ENCODE results near the gene TAF5L.
A peak's percentile ranks its signal among the peaks of the same experiment; 100 is the strongest.
"Not testable (repeated sequence)": the region's sequence is repeated elsewhere in the genome, so short reads cannot be mapped to it uniquely, and the experiment has no call there.

TAF5L gene

GRCh38 chr1:229641306-229641705, 15.4 kb upstream of the TAF5L start:
- DNase-seq: no peak

DNA sequence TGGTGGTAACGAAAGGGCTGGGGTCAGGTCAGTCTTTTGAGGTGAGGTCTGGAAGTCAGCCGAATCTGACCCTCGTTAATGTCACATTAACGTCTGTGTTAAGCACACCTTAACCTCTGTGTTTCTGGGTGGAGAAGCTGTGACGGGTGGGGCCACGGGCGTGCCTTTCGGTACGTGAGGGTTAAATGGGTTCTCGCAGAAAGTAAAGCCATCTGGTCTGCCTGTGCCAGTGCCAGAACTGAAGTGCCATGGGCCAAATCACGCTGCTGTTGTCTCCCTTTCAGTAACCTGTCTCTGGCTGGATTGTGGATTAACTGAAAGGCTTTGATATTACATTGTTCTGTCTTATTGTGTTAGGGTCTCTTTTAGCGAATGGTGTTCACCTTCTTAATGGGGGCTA, 14.5 kb upstream of the TAF5L start:
- no peak for DNase-seq

DNA sequence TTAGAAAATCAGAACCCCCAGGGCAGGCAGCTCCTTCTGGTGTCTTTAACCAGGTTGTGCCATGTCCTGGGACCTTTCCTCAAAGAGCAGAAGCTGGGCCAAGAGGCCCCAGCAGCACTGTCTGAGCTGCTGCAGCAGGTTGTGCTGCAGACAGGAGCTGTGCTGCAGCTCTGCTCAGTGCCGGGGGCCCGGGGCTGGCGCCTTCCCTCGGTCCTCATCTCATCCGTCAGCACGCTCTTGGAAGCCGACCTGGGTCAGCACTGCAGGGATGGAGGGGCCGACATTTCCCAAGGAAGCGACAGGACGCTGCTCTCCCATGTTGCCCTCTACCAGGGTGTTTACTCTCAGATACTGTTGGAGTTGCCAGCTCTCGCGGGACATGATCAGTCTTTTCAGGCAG, 11.8 kb upstream of the TAF5L start:
- no peak for DNase-seq

DNA sequence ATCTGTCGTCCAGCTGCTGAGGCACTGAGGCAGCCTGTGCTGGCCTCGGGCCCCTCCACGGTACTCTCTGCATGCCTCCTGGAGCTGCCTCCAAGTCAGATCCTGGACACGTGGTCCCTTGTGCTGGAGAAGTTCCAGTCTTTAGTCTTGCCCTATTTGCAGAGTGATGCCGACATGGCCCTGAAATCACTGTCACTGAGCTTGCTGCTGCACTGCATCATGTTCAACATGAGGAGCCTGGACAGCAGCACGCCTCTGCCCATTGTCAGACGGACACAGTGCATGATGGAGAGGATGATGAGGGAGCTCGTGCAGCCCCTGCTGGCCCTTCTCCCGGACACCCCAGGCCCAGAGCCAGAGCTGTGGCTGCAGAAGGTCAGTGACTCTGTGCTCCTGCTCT, 10.1 kb upstream of the TAF5L start:
- DNase-seq: no peak

GRCh38 chr1:229631966-229632365, 6.0 kb upstream of the TAF5L start:
- no peak for DNase-seq

GRCh38 chr1:229631148-229631547, 5.2 kb upstream of the TAF5L start:
- no peak for DNase-seq

GRCh38 chr1:229629261-229629660, 3.3 kb upstream of the TAF5L start:
- DNase-seq: peak; percentile 67

GRCh38 chr1:229627003-229627402, 1.1 kb upstream of the TAF5L start:
- no peak for DNase-seq

GRCh38 chr1:229625071-229625914, 629 bp downstream of the TAF5L start:
- DNase-seq: peak; percentile 34

DNA sequence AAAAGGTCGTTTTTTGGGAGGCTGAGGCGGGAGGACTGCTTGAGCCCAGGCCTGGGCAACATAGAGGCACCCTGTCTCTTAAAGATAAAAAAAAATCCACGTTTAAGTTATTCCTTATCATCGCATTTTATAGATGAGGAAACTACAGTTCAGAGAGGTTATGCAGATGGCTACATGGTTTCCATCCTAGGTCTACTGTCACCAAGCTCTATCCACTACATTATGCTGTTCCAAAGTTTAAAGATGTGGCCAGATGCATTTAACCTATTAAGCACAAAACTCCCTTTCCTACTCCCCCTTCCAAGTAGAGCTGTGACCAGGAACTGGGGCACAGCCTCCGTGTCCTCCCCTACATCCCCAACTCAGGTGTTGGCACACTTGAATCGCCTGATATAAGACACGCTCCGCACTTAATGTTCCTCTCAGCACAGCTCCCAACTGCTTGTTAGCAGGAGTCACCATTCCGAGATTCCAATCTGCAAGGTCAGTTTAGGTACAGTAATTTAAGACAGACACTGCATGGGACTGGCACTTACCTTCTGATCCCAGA, 1.3 kb downstream of the TAF5L start:
- DNase-seq: no peak

GRCh38 chr1:229623838-229624237, 2.1 kb downstream of the TAF5L start:
- DNase-seq: no peak

DNA sequence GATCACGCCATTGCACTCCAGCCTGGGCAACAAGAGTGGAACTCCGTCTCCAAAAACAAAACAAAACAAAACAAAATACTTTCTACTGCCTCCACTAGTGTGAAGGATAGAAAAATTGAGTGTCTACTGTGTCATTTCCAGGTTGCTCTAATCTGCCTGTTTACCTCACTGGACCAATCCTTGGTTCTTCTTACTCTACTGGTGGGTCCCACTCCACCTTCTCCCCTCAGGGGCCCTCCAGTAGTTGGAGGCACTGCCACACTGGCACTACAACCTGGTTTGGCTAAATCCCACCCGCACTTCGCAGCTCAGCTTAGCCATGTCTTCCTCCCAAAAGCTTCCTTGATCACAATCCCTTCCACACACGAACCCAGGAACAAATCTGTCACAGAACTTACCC, 2.7 kb downstream of the TAF5L start:
- no peak for DNase-seq

DNA sequence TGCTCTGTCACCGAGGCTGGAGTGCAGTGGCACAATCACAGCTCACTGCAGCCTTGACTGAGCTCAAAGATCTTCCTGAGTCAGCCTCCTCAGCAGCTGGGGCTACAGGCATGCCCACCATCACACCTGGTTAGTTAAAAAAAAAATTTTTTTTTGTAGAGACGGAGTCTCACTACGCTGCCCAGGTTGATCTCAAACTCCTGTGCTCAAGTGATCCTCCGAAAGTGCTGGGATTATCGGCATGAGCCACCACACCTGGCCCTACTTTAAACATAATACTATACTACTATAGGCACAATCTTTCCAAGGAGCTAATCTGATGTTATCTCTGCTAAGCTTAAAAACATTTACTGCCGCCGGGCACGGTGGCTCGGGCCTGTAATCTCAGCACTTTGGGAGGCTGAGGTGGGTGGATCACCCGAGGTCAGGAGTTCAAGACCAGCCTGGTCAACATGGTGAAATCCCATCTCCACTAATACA, 3.2 kb downstream of the TAF5L start:
- DNase-seq: not testable (repeated sequence)

- peak; percentile 12 for DNase-seq
Observed at GRCh38 chr1:229621663-229622062, 4.3 kb downstream of the TAF5L start.

DNA sequence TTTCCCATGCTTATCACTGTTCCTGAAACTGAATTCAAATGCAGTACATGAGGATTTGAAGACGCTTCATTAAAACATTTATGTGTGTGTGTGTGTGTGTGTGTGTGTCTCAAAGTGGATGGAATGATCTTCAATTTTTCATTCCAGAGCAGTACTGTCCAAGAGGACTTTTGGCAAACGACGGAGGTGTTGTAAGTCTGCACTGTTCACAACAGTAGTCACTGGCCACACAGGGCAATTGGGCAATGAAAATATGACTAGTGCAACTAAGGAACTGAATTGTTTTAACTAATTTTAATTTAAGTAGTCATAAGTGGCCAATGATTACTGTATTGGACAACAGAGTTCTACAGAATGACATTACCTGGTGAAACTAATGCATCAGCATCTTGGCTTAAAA, 5.0 kb downstream of the TAF5L start:
- peak; percentile 73 for DNase-seq

GRCh38 chr1:229619614-229620013, 6.3 kb downstream of the TAF5L start:
- DNase-seq: no peak

- DNase-seq: no peak
Observed at GRCh38 chr1:229619002-229619401, 6.9 kb downstream of the TAF5L start.

- no peak for DNase-seq
Observed at GRCh38 chr1:229617351-229618100, 8.4 kb downstream of the TAF5L start.

GRCh38 chr1:229614701-229615100, 11.2 kb downstream of the TAF5L start:
- DNase-seq: no peak

DNA sequence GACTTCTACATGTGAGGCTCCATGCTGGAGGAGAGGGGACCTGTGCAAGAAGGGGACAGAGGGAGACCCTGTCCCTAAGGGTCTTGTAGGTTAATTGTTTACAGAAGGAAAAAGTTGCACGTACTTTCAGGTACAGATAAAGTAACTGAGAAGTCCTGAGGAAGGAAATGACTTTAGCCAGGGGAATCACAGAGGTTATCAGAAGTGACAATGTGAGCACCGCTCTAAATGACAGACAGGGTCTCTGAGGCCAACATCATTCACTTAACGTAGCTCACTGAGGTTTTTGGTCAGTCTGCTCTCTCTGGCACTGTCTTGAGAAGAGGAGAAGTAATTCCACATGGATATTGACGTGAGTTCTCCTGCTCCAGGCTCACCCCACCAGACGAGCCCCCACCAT, 12.0 kb downstream of the TAF5L start:
- DNase-seq: no peak

DNA sequence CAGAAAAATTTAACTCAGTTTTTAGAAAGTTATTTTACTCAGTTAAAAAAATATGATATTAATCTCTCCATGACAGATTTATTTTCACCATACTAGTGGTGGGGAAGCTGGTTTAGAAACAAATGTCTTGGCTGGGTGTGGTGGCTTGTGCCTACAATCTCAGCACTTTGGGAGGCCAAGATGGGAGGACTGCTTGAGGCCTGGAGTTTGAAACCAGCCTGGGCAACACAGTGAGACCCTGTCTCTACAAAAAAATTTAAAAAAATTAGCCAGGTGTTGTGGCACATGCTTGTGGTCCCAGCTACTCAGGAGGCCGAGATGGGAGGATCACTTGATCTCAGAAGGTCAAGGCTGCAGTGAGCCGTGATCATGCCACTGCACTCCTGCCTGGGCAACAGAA, 17.3 kb downstream of the TAF5L start:
- no peak for DNase-seq

DNA sequence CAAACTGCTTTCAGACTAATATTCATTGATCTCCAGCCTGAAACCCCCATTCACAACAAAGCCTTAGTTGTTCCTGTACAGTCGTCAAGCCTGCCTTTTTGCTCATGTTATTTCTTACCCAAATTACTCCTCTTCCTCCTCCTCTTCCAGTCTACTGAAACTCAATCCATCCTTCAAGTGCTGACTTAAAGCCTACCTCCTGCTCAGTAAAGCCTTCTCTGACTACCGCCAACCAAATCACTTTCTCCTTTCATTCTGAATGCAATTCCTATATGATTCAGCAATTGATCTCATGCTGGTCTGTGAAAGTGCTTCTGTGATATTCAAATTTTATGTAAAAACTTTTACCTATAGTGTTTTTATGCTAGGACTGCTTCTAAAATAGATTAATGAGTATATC, 18.6 kb downstream of the TAF5L start:
- no peak for DNase-seq

- no peak for DNase-seq
Observed at GRCh38 chr1:229603371-229604005, 22.4 kb downstream of the TAF5L start.
